SK-MEL-5 (cell line): ENCODE measurements around the gene CCR5. TPM values are rescaled to one million over a fixed set of nuclear protein-coding genes. Genes with fewer than 3 reads are reported as not detected.
A peak's percentile ranks its signal among the peaks of the same experiment; 100 is the strongest.
"Not testable (repeated sequence)": the region's sequence is repeated elsewhere in the genome, so short reads cannot be mapped to it uniquely, and the experiment has no call there.

Source experiments
- DNase-seq: peaks from one replicate; pipeline ENCODE4 v3.0.0-alpha.2; 2016; ENCODE audit warnings: low read depth, low spot score
- in situ Hi-C: cut with HindIII; loops from 2 replicates; pipeline ENCODE4 v1.10.0; 2016; ENCODE audit warnings: low sequenced_read_pairs, high pct_unique_total_duplicates, low pct_unique_long_range_greater_than_20kb
- total RNA-seq: library from RNA; depleted of rRNA; stranded (reverse); fragments of >200 nt; shearing (Covaris generic); gene quantifications from 2 replicates; pipeline ENCODE4 v1.2.3, GENCODE V29; 2014

Gene CCR5
- total RNA-seq, 1 experiment from 2014 or later, result not detected

DNA sequence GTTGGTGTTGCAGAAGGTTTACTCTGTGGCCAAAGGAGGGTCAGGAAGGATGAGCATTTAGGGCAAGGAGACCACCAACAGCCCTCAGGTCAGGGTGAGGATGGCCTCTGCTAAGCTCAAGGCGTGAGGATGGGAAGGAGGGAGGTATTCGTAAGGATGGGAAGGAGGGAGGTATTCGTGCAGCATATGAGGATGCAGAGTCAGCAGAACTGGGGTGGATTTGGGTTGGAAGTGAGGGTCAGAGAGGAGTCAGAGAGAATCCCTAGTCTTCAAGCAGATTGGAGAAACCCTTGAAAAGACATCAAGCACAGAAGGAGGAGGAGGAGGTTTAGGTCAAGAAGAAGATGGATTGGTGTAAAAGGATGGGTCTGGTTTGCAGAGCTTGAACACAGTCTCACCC lies 4.0 kb downstream of the CCR5 start:
- in situ Hi-C loops, result no loop called here
- DNase-seq, result no peak

DNA sequence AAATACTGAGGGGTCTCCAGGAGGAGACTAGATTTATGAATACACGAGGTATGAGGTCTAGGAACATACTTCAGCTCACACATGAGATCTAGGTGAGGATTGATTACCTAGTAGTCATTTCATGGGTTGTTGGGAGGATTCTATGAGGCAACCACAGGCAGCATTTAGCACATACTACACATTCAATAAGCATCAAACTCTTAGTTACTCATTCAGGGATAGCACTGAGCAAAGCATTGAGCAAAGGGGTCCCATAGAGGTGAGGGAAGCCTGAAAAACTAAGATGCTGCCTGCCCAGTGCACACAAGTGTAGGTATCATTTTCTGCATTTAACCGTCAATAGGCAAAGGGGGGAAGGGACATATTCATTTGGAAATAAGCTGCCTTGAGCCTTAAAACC lies 4.5 kb downstream of the CCR5 start:
- in situ Hi-C loops, result no loop called here
- DNase-seq, result no peak

GRCh38 chr3:46375814-46376213 lies 5.1 kb downstream of the CCR5 start:
- no peak for DNase-seq
- in situ Hi-C loops, result no loop called here

- in situ Hi-C loops, result no loop called here
- peak; percentile 82 for DNase-seq
Observed at GRCh38 chr3:46378426-46378942, 7.7 kb downstream of the CCR5 start.

DNA sequence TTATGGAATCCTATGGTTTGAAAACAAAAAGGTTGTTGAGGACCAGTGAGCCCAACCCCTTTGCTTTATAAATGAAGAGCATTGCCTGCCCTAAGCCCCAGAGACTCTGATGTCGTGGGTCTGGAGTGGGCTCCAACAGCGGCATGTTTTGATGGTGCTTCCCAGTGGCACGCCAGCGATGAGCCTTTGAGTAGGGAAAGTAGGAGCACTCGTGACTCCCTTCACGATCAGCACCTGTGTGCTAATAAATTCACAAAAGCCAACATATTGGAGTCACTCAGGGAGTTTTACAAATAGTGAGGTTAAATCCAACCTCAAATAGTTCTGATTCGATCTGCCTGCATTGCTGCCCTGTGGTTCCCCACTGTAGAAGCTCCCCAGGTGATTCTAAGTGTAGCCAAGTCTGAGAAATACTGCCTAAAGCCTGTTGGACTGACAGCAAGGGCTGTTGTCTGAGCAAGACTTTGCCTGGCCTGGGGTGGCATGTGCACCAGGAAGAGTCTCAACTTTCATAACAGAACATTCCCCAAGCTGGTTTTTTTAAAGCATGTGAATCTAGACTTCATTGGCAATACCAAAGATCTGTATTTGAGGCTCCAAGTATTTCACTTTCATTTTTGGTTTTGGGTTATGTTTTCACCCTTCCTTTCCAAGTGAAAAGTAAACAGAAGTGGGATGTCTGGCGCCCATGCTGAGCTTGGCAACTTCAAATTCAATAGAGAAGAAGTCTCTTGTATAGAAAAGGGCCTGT lies 9.9 kb downstream of the CCR5 start:
- no peak for DNase-seq
- in situ Hi-C loops, result no loop called here

DNA sequence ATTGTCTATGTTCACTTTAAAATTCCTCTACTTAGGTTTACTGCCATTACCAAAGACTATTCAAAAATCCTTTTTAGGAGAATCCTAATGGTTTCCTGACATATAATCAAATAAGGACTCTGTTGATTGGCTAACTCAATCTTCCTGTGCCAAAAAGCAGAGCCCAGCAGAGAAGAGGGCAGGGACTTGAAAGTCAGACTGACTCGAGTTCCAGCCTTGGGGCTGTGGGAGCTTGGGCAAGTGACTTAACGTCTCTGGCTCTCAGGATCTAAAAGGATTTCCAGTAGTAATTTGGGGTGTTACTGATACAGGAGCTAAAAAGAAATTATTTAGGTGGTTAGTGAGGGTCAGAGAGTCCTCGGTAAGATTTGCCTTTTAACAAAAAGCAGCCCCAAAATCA lies 10.9 kb downstream of the CCR5 start:
- no peak for DNase-seq
- in situ Hi-C loops, result no loop called here

DNA sequence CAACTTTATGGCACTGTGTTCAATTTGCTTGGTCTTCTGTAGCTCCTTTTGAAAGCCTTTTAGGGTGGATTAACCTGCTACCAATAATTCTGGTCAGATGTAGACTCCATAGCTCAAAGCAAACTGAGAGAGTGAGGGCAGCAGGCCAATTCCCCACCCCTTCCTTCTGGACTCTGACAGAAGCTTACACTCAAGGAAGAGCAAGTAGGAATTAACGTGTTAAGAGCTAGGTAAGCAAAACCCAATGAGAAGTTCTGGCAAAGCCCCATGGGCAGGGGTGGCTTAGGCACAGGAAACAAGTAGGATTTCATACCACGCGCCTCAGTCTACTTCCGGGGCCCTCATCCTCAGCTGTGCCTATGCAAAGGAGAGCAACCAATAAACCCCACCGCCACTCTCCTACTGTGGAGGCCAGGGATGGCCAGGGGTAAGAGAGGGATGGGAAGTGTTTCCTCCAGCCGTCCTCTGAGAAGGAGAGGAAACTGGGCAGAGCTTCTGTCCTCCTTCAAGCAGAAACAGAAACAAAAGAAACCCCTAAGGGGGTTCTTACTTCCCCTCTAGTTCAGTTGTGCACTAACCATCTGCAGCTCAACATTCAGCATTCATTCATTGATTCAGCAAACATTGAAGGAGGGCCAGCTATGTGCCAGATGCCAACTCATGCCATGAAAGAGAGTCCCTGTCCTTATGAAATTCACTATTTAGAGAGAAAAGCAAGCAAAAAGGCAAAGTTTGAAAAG lies 12.6 kb downstream of the CCR5 start:
- no peak for DNase-seq
- in situ Hi-C loops, result no loop called here

GRCh38 chr3:46383951-46384330 lies 13.2 kb downstream of the CCR5 start:
- in situ Hi-C loops, result no loop called here
- DNase-seq, result no peak

- in situ Hi-C loops, result no loop called here
- DNase-seq, result peak; percentile 47
Observed at GRCh38 chr3:46386205-46386604, 15.5 kb downstream of the CCR5 start.

GRCh38 chr3:46388847-46389246 lies 18.1 kb downstream of the CCR5 start:
- DNase-seq, in situ Hi-C loops: not testable (repeated sequence)

GRCh38 chr3:46389306-46389705 lies 18.6 kb downstream of the CCR5 start:
- in situ Hi-C loops, result no loop called here
- DNase-seq, result no peak

GRCh38 chr3:46391526-46391925 lies 20.8 kb downstream of the CCR5 start:
- DNase-seq, in situ Hi-C loops: not testable (repeated sequence)

GRCh38 chr3:46393011-46393410 lies 22.3 kb downstream of the CCR5 start:
- in situ Hi-C loops, result no loop called here
- no peak for DNase-seq

DNA sequence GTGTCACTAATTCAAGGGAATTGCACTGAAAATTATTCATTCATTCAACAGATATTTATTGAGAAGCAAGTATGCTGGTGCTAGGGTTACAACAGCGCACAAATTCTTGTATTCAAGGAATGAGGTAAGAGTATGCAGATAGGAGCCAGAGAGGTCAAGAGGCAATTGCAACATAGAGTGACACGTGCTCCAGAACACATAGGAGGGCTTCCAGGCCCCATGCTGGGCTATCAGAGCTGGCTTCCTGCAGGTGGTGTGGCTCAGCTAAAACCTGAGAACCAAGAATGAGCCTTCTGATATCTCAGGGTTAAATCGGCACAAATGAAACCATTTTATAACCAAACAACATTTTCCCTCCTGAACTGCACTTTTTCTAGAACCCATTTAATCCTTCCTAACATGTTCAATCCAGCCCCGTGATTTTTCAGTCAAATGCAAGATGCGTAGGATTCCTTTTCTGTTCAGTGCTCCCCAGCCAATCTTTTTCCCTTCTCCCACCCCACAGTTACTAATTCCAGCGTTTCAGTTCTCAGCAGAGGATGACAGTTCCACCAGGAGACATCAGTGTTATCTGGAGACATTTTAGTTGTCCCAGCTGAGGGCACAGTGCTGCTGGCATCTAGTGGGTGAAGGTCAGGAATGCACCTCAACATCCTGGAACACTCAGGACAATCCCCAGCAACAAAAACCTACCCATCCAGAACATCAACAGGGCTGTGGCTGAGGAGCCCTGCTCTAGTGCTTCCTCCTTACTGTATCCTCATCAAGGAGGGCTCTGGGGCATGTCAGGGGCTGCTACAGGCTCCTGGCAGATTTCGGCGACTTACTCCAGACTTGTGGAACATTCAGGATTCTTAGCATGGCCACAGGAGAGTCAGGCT lies 23.0 kb downstream of the CCR5 start:
- in situ Hi-C loops, result no loop called here
- DNase-seq, result no peak

- DNase-seq, result no peak
- in situ Hi-C loops, result no loop called here
Observed at GRCh38 chr3:46395210-46395661, 24.5 kb downstream of the CCR5 start.

DNA sequence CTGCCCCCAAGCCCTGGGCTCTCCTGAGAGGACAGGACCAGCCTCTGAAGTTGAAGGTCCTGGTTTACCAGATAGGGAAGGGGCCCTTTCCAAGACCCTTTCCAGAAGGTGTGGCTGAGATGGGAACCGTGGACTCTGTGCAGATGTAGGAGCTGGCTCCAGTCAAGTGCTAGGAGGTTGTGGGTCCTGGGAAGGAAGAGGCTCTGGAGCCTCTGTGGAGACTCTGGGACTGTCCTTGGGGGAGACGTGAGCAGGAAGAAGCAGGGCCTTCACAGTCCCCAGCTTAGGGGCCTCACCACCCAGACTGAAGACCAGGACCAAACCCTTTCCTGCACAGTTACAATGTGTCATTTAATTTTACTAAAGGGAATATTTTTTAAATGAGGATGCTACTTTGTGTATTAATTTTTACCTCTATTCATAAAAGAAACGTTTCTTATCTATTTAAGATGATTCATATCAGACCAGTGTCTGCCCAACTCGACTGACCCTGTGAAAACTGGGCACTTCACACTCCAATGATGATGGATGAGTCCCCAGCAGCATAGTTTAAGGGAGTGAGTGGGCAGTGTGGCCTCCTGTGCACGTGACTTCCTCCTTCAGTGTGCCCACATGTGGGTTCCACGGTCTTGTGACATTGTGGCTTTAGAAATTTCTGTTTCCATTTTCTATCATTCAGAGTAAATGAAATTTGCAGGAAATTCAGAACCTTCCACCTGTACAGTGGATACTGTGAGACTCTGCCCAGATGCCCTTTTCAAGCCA lies 25.2 kb downstream of the CCR5 start:
- in situ Hi-C loops, result no loop called here
- DNase-seq, result no peak

DNA sequence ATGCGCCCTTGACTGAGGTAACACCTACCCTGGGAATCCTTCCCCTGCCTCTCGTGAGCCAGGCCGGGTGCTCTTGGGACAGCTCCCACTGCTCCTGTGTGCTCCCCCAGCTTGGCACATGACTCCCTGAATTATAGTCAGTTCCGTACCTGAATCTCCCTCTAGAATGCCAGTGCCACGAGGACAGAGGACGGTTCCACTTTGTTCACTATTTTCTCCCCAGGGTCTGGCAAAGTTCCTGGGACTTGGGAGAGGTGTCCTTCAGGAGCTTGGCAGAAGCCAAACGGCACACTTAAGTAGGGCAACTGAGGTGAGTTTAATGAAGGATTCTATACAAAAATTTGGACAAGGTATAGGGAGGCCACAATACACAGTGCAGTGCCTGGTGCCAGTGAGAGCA lies 26.4 kb downstream of the CCR5 start:
- DNase-seq, result no peak
- in situ Hi-C loops, result no loop called here
